Mucosa of descending colon (tissue), 3 donors: ENCODE data around the gene ANKRD55. TPM values are rescaled to one million over a fixed set of nuclear protein-coding genes. Genes with fewer than 3 reads are reported as not detected.
"Not testable (repeated sequence)": the region's sequence is repeated elsewhere in the genome, so short reads cannot be mapped to it uniquely, and the experiment has no call there.

ENCODE experiments used
- ATAC-seq: fragments of 200-7000 bp; cut with Tn5 transposase; one replicate; pipeline ENCODE4 v1.9.1; 2020; ENCODE audit warnings: mild to moderate bottlenecking, moderate library complexity
- DNase-seq, 3 donors: peaks; one replicate each; pipeline ENCODE4 v3.0.0-alpha.2; 2020
- H3K36me3 ChIP-seq: fragments of 200-600 bp; one replicate; pipeline ENCODE4 v1.8.0; 2021; ENCODE audit warnings: low read depth, mild to moderate bottlenecking
- H3K4me1 ChIP-seq: fragments of 200-600 bp; one replicate; pipeline ENCODE4 v1.8.0; 2021; ENCODE audit warnings: low read depth, mild to moderate bottlenecking
- H3K4me3 ChIP-seq: fragments of 200-600 bp; one replicate; pipeline ENCODE4 v1.8.0; 2021; ENCODE audit warnings: mild to moderate bottlenecking
- H3K9me3 ChIP-seq: fragments of 200-600 bp; one replicate; pipeline ENCODE4 v1.8.0; 2021; ENCODE audit warnings: mild to moderate bottlenecking
- intact Hi-C, 2 donors: fragments of 100-400 bp; cut with DNase I in 1 of 2; cut with micrococcal nuclease in 1 of 2; formaldehyde crosslinking; loops; one replicate each; pipeline versions ENCODE4 v1.11.0 to v1.11.1; 2022; cut with DNase I, micrococcal nuclease
- total RNA-seq, 3 donors: library from RNA; stranded (reverse); fragmentation: NEBNext Ultra II Directional in 2 of 3; extraction: Animal tissue kit (Norgen Biotek cat#: 25700) in 2 of 3; gene quantifications; one replicate each; pipeline versions ENCODE4 v1.2.1 to v1.2.4, GENCODE V29; 2021 to 2023
- TF ChIP-seq, protein P1 (sequence below): fragments of 200-600 bp; IDR thresholded peaks from one replicate; pipeline ENCODE4 v1.8.0; 2022; ENCODE audit warnings: antibody characterized with exemption, mild to moderate bottlenecking
- donor health status: DM: no; HTN: no; CAD: no; lungs with moderate emphysema.
- donor health status: DM: no; HTN: no; CAD: no.
- donor health status: DM: no; HTN: yes; CAD: no.

ANKRD55 gene
- total RNA-seq, 3 donors from 2014 or later = 0.31 TPM; not detected in 2

- Histone ChIP-seq H3K4me3 (no peak overlapping the region), H3K9me3 (no peaks in the 10 kb centered on the region), H3K36me3 (no peaks in the 10 kb centered on the region), H3K4me1 (no peaks in the 10 kb centered on the region)
- intact Hi-C loops = no loop called here
- DNase-seq = no peak
- ATAC-seq = no peak
- TF ChIP-seq, protein P1, sequence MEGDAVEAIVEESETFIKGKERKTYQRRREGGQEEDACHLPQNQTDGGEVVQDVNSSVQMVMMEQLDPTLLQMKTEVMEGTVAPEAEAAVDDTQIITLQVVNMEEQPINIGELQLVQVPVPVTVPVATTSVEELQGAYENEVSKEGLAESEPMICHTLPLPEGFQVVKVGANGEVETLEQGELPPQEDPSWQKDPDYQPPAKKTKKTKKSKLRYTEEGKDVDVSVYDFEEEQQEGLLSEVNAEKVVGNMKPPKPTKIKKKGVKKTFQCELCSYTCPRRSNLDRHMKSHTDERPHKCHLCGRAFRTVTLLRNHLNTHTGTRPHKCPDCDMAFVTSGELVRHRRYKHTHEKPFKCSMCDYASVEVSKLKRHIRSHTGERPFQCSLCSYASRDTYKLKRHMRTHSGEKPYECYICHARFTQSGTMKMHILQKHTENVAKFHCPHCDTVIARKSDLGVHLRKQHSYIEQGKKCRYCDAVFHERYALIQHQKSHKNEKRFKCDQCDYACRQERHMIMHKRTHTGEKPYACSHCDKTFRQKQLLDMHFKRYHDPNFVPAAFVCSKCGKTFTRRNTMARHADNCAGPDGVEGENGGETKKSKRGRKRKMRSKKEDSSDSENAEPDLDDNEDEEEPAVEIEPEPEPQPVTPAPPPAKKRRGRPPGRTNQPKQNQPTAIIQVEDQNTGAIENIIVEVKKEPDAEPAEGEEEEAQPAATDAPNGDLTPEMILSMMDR = no peak
These were observed 4.5 kb downstream of the ANKRD55 start for GRCh38 chr5:56228631-56229030.

- Histone ChIP-seq H3K4me3 (no peak overlapping the region), H3K36me3 (no peaks in the 10 kb centered on the region), H3K9me3 (no peaks in the 10 kb centered on the region), H3K4me1 (no peaks in the 10 kb centered on the region)
- intact Hi-C loops = no loop called here
- ATAC-seq (no peak), DNase-seq (no peak)
- TF ChIP-seq, protein P1 = no peak
These were observed 5.4 kb downstream of the ANKRD55 start for GRCh38 chr5:56227691-56228090.

GRCh38 chr5:56223298-56223697, 9.8 kb downstream of the ANKRD55 start:
- ATAC-seq, H3K9me3 ChIP-seq, H3K36me3 ChIP-seq, intact Hi-C loops, H3K4me1 ChIP-seq, H3K4me3 ChIP-seq, DNase-seq: not testable (repeated sequence)

GRCh38 chr5:56221601-56222000, 11.5 kb downstream of the ANKRD55 start:
- H3K4me3 ChIP-seq, H3K4me1 ChIP-seq, H3K9me3 ChIP-seq, intact Hi-C loops, DNase-seq, ATAC-seq, H3K36me3 ChIP-seq: not testable (repeated sequence)

- H3K9me3 ChIP-seq = no peaks in the 10 kb centered on the region
- ATAC-seq (no peak), DNase-seq (no peak)
- no peaks in the 10 kb centered on the region for H3K4me1 ChIP-seq
- H3K4me3 ChIP-seq = no peak overlapping the region
- no peaks in the 10 kb centered on the region for H3K36me3 ChIP-seq
- TF ChIP-seq, protein P1 = no peak
- intact Hi-C loops = no loop called here
These were observed 17.9 kb downstream of the ANKRD55 start for GRCh38 chr5:56215019-56215830.

DNA sequence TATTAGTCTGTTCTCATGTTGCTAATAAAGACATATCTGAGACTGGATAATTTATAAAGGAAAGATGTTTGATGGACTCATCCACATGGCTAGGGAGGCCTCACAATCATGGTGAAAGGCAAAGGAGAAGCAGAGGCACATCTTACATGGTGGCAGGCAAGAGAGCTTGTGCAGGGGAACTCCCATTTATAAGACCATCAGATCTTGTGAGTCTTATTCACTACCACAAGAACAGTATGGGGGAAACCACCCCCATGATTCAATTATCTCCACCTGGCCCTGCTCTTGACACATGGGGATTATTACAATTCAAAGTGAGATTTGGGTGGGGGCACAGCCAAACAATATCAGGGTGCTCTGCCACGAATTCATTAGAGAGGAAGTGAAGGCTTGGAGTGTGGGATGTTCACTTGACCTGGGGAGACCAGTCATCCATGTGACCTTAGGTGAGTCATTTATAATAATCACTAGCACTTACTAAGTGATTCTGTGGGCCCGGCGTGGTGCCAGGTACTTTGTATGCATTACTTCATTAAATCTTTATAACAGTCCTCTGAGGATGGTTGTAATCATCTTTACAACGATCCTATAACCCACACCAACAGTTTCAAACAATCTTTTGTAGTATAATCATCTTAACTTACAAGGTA, 19.1 kb downstream of the ANKRD55 start:
- H3K9me3 ChIP-seq, H3K36me3 ChIP-seq, H3K4me1 ChIP-seq, H3K4me3 ChIP-seq, DNase-seq, intact Hi-C loops, ATAC-seq: not testable (repeated sequence)

- Histone ChIP-seq H3K36me3 (no peaks in the 10 kb centered on the region), H3K9me3 (no peaks in the 10 kb centered on the region), H3K4me1 (no peaks in the 10 kb centered on the region), H3K4me3 (no peak overlapping the region)
- ATAC-seq (no peak), DNase-seq (no peak)
- TF ChIP-seq, protein P1 = no peak
- intact Hi-C loops = no loop called here
These were observed 20.8 kb downstream of the ANKRD55 start for GRCh38 chr5:56212130-56212879.
